HG02852 (cell line): ENCODE data around the gene AHRR.

ENCODE experiments used
- ATAC-seq: cut with Tn5 transposase; IDR thresholded peaks from one replicate; pipeline ENCODE4 v1.9.1; 2021; ENCODE audit warnings: mild to moderate bottlenecking, moderate library complexity; ENCODE audit not compliant: unreplicated experiment

AHRR gene

GRCh38 chr5:344668-345067 lies 23.2 kb downstream of the AHRR start:
- no peak for ATAC-seq

- no peak for ATAC-seq
Observed at GRCh38 chr5:345404-346195, 24.1 kb downstream of the AHRR start.

- ATAC-seq, result no peak
Observed at GRCh38 chr5:346229-346935, 24.9 kb downstream of the AHRR start.

- ATAC-seq, result no peak
Observed at GRCh38 chr5:347712-348284, 26.3 kb downstream of the AHRR start.

GRCh38 chr5:348726-349125 lies 27.2 kb downstream of the AHRR start:
- ATAC-seq, result no peak

GRCh38 chr5:350355-350754 lies 28.8 kb downstream of the AHRR start:
- ATAC-seq, result no peak

- no peak for ATAC-seq
Observed at GRCh38 chr5:351084-351920, 29.8 kb downstream of the AHRR start.

- ATAC-seq, result no peak
Observed at GRCh38 chr5:351921-352245, 30.4 kb downstream of the AHRR start.

GRCh38 chr5:352639-353611 lies 31.4 kb downstream of the AHRR start:
- no peak for ATAC-seq

GRCh38 chr5:353612-354580 lies 32.4 kb downstream of the AHRR start:
- no peak for ATAC-seq

GRCh38 chr5:354581-355378 lies 33.3 kb downstream of the AHRR start:
- ATAC-seq, result no peak

- ATAC-seq, result no peak
Observed at GRCh38 chr5:355379-355935, 33.9 kb downstream of the AHRR start.

- ATAC-seq, result no peak
Observed at GRCh38 chr5:355958-356357, 34.4 kb downstream of the AHRR start.

GRCh38 chr5:359301-359897 lies 37.9 kb downstream of the AHRR start:
- no peak for ATAC-seq

- no peak for ATAC-seq
Observed at GRCh38 chr5:360257-361027, 38.9 kb downstream of the AHRR start.

GRCh38 chr5:362189-362588 lies 40.7 kb downstream of the AHRR start:
- ATAC-seq, result no peak
